HL-60 (cell line): ENCODE results near the gene TMEM63B.

Source experiments
- GABPA ChIP-seq: IDR thresholded peaks from 2 replicates; pipeline ENCODE4 v1.6.1; 2012; ENCODE audit warnings: low read depth
- POLR2AphosphoS5 ChIP-seq: IDR thresholded peaks from 2 replicates; pipeline ENCODE4 v1.6.1; 2012; ENCODE audit warnings: low read depth
- SPI1 ChIP-seq: IDR thresholded peaks from 2 replicates; pipeline ENCODE4 v1.6.1; 2012; ENCODE audit warnings: low read depth, mild to moderate bottlenecking, borderline replicate concordance
- TF ChIP-seq, protein P1 (sequence below): IDR thresholded peaks from one replicate; pipeline ENCODE4 v1.5.1; 2011; ENCODE audit warnings: low read length, control low read depth, inconsistent platforms; ENCODE audit not compliant: insufficient read depth
- TF ChIP-seq, protein P2 (sequence below): IDR thresholded peaks from 2 replicates; pipeline ENCODE4 v1.6.1; 2012; ENCODE audit warnings: low read depth; ENCODE audit not compliant: insufficient replicate concordance

GRCh38 chr6:44110005-44110676, 17.2 kb upstream of the TMEM63B start:
- TF ChIP-seq, protein P1, sequence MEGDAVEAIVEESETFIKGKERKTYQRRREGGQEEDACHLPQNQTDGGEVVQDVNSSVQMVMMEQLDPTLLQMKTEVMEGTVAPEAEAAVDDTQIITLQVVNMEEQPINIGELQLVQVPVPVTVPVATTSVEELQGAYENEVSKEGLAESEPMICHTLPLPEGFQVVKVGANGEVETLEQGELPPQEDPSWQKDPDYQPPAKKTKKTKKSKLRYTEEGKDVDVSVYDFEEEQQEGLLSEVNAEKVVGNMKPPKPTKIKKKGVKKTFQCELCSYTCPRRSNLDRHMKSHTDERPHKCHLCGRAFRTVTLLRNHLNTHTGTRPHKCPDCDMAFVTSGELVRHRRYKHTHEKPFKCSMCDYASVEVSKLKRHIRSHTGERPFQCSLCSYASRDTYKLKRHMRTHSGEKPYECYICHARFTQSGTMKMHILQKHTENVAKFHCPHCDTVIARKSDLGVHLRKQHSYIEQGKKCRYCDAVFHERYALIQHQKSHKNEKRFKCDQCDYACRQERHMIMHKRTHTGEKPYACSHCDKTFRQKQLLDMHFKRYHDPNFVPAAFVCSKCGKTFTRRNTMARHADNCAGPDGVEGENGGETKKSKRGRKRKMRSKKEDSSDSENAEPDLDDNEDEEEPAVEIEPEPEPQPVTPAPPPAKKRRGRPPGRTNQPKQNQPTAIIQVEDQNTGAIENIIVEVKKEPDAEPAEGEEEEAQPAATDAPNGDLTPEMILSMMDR: no peak
- TF ChIP-seq POLR2AphosphoS5 (no peak), GABPA (no peak), SPI1 (no peak)
- TF ChIP-seq, protein P2, sequence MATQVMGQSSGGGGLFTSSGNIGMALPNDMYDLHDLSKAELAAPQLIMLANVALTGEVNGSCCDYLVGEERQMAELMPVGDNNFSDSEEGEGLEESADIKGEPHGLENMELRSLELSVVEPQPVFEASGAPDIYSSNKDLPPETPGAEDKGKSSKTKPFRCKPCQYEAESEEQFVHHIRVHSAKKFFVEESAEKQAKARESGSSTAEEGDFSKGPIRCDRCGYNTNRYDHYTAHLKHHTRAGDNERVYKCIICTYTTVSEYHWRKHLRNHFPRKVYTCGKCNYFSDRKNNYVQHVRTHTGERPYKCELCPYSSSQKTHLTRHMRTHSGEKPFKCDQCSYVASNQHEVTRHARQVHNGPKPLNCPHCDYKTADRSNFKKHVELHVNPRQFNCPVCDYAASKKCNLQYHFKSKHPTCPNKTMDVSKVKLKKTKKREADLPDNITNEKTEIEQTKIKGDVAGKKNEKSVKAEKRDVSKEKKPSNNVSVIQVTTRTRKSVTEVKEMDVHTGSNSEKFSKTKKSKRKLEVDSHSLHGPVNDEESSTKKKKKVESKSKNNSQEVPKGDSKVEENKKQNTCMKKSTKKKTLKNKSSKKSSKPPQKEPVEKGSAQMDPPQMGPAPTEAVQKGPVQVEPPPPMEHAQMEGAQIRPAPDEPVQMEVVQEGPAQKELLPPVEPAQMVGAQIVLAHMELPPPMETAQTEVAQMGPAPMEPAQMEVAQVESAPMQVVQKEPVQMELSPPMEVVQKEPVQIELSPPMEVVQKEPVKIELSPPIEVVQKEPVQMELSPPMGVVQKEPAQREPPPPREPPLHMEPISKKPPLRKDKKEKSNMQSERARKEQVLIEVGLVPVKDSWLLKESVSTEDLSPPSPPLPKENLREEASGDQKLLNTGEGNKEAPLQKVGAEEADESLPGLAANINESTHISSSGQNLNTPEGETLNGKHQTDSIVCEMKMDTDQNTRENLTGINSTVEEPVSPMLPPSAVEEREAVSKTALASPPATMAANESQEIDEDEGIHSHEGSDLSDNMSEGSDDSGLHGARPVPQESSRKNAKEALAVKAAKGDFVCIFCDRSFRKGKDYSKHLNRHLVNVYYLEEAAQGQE: no peak
